Cortex of kidney (tissue), 1 donor: ENCODE data around the gene PLEKHS1.

Source experiments
- DNase-seq: peaks from one replicate; lab custom pipeline; 2025; lab: John Stamatoyannopoulos, UW

Gene PLEKHS1

GRCh38 chr10:113751181-113751732 lies at the start of gene PLEKHS1:
PLEKHS1 (plus strand) TSS chr10:113751682; CDS start chr10:113755278, 3,596 bp downstream.
- DNase-seq = no peak

GRCh38 chr10:113704637-113705343 lies 46.7 kb upstream of the PLEKHS1 start:
- no peak for DNase-seq

- DNase-seq = no peak
Observed at GRCh38 chr10:113705344-113705652, 46.2 kb upstream of the PLEKHS1 start.

GRCh38 chr10:113706623-113707022 lies 44.9 kb upstream of the PLEKHS1 start:
- DNase-seq = no peak

- DNase-seq = no peak
Observed at GRCh38 chr10:113708640-113709039, 42.8 kb upstream of the PLEKHS1 start.

- DNase-seq = no peak
Observed at GRCh38 chr10:113709221-113709838, 42.2 kb upstream of the PLEKHS1 start.

- no peak for DNase-seq
Observed at GRCh38 chr10:113711142-113711541, 40.3 kb upstream of the PLEKHS1 start.

GRCh38 chr10:113712024-113712423 lies 39.5 kb upstream of the PLEKHS1 start:
- DNase-seq = no peak

GRCh38 chr10:113712755-113713639 lies 38.5 kb upstream of the PLEKHS1 start:
- no peak for DNase-seq

GRCh38 chr10:113713640-113713982 lies 37.9 kb upstream of the PLEKHS1 start:
- no peak for DNase-seq

GRCh38 chr10:113716109-113716910 lies 35.2 kb upstream of the PLEKHS1 start:
- no peak for DNase-seq

GRCh38 chr10:113718969-113719822 lies 32.3 kb upstream of the PLEKHS1 start:
- DNase-seq = no peak

- no peak for DNase-seq
Observed at GRCh38 chr10:113720386-113720785, 31.1 kb upstream of the PLEKHS1 start.

- DNase-seq = no peak
Observed at GRCh38 chr10:113732160-113732881, 19.2 kb upstream of the PLEKHS1 start.

- no peak for DNase-seq
Observed at GRCh38 chr10:113732966-113733365, 18.5 kb upstream of the PLEKHS1 start.

- no peak for DNase-seq
Observed at GRCh38 chr10:113733635-113734034, 17.8 kb upstream of the PLEKHS1 start.

GRCh38 chr10:113735913-113736312 lies 15.6 kb upstream of the PLEKHS1 start:
- no peak for DNase-seq

GRCh38 chr10:113736576-113736975 lies 14.9 kb upstream of the PLEKHS1 start:
- DNase-seq = no peak

- no peak for DNase-seq
Observed at GRCh38 chr10:113739031-113739430, 12.5 kb upstream of the PLEKHS1 start.

GRCh38 chr10:113739577-113739976 lies 11.9 kb upstream of the PLEKHS1 start:
- no peak for DNase-seq
